Liver (tissue), 9 donors: ENCODE data around the gene CDH15. TPM values are rescaled to one million over a fixed set of nuclear protein-coding genes. Genes with fewer than 3 reads are reported as not detected.

Source experiments
- DNase-seq: peaks from one replicate; pipeline ENCODE4 v3.0.0-alpha.2; 2017; ENCODE audit warnings: low spot score
- H3K27ac ChIP-seq, 2 donors: one replicate each; pipeline ENCODE4 v1.7.0; 2013; ENCODE audit warnings: inconsistent platforms in 2 of 2, low read length in 2 of 2, control low read depth in 1 of 2, low read depth in 1 of 2, mild to moderate bottlenecking in 1 of 2
- H3K27me3 ChIP-seq, 4 donors: one replicate each; pipeline versions ENCODE4 v1.6.1 to v1.7.0; 2013; ENCODE audit warnings: low read length in 3 of 4, inconsistent platforms in 1 of 4, mild to moderate bottlenecking in 1 of 4, moderate library complexity in 1 of 4; ENCODE audit not compliant: control insufficient read depth in 4 of 4, insufficient read depth in 4 of 4
- H3K36me3 ChIP-seq, 4 donors: one replicate each; pipeline versions ENCODE4 v1.6.1 to v1.7.0; 2013; ENCODE audit warnings: low read length in 3 of 4, mild to moderate bottlenecking in 3 of 4, low read depth in 1 of 4, moderate library complexity in 1 of 4; ENCODE audit not compliant: control insufficient read depth in 4 of 4, insufficient read depth in 3 of 4
- H3K4me1 ChIP-seq, 4 donors: one replicate each; pipeline versions ENCODE4 v1.6.1 to v1.7.0; 2013; ENCODE audit warnings: low read length in 3 of 4, mild to moderate bottlenecking in 3 of 4, moderate library complexity in 1 of 4; ENCODE audit not compliant: control insufficient read depth in 4 of 4, insufficient read depth in 4 of 4
- H3K4me3 ChIP-seq, 3 donors: one replicate each; pipeline versions ENCODE4 v1.6.1 to v1.7.0; 2013; ENCODE audit warnings: low read length in 3 of 3, control low read depth in 1 of 3, low read depth in 1 of 3, mild to moderate bottlenecking in 1 of 3
- H3K9ac ChIP-seq, 2 donors: one replicate each; pipeline ENCODE4 v1.7.0; 2013; ENCODE audit warnings: low read length in 2 of 2, mild to moderate bottlenecking in 2 of 2, moderate library complexity in 2 of 2, control low read depth in 1 of 2, low read depth in 1 of 2
- H3K9me3 ChIP-seq, 4 donors: one replicate each; pipeline versions ENCODE4 v1.6.1 to v1.7.0; 2013; ENCODE audit warnings: low read length in 3 of 4; ENCODE audit not compliant: control insufficient read depth in 4 of 4
- ATF3 ChIP-seq: IDR thresholded peaks from 2 replicates; pipeline ENCODE4 v1.6.1; 2016; ENCODE audit warnings: antibody characterized with exemption
- CTCF ChIP-seq: fragments of 150-350 bp; IDR thresholded peaks from 2 replicates; pipeline ENCODE4 v1.5.1; 2017; ENCODE audit warnings: improper control_type of control experiment, low read depth, low read length; ENCODE audit not compliant: missing input control
- EGR1 ChIP-seq, 2 donors: IDR thresholded peaks; 2 replicates each; pipeline ENCODE4 v1.6.1; 2016 to 2018; ENCODE audit warnings: antibody characterized with exemption in 2 of 2, low read depth in 2 of 2
- FOXA1 ChIP-seq: IDR thresholded peaks from 2 replicates; pipeline ENCODE4 v1.6.1; 2016; ENCODE audit warnings: antibody characterized with exemption
- FOXA2 ChIP-seq: IDR thresholded peaks from 2 replicates; pipeline ENCODE4 v1.6.1; 2016; ENCODE audit warnings: antibody characterized with exemption
- GABPA ChIP-seq, 2 donors: IDR thresholded peaks in 1 of 2; conservative IDR thresholded peaks in 1 of 2; 2 replicates each; pipeline ENCODE4 v1.6.1; 2016; ENCODE audit warnings: antibody characterized with exemption in 2 of 2, mild to moderate bottlenecking in 1 of 2, moderate library complexity in 1 of 2
- HNF4A ChIP-seq, 2 donors: conservative IDR thresholded peaks; 2 replicates each; pipeline ENCODE4 v1.6.1; 2016; ENCODE audit warnings: antibody characterized with exemption in 2 of 2, mild to moderate bottlenecking in 2 of 2
- HNF4G ChIP-seq: IDR thresholded peaks from 2 replicates; pipeline ENCODE4 v1.6.1; 2016; ENCODE audit warnings: antibody characterized with exemption
- JUND ChIP-seq, 2 donors: IDR thresholded peaks; 2 replicates each; pipeline ENCODE4 v1.6.1; 2016; ENCODE audit warnings: antibody characterized with exemption in 2 of 2
- NR2F2 ChIP-seq: IDR thresholded peaks from 2 replicates; pipeline ENCODE4 v1.6.1; 2016; ENCODE audit warnings: antibody characterized with exemption
- RAD21 ChIP-seq, 2 donors: IDR thresholded peaks; 2 replicates each; pipeline ENCODE4 v1.6.1; 2016; ENCODE audit warnings: antibody characterized with exemption in 2 of 2, mild to moderate bottlenecking in 2 of 2
- RXRA ChIP-seq, 2 donors: IDR thresholded peaks; 2 replicates each; pipeline ENCODE4 v1.6.1; 2017 to 2018; ENCODE audit warnings: antibody characterized with exemption in 2 of 2, mild to moderate bottlenecking in 1 of 2
- SP1 ChIP-seq: IDR thresholded peaks from 2 replicates; pipeline ENCODE4 v1.6.1; 2018; ENCODE audit warnings: antibody characterized with exemption, mild to moderate bottlenecking
- TAF1 ChIP-seq: conservative IDR thresholded peaks from 2 replicates; pipeline ENCODE4 v1.6.1; 2016; ENCODE audit warnings: antibody characterized with exemption, mild to moderate bottlenecking
- YY1 ChIP-seq: IDR thresholded peaks from 2 replicates; pipeline ENCODE4 v1.6.1; 2016; ENCODE audit warnings: antibody characterized with exemption, mild to moderate bottlenecking
- WGBS: extraction: QIAGEN DNeasy Blood & Tissue Kit; methylation state at CpG from one replicate; pipeline ENCODE4 v1.1.7; 2013; 5-methylcytosine and 5-hydroxymethylcytosine counted together
- polyA plus RNA-seq, 2 donors: library from polyadenylated mRNA; stranded (reverse) in 1 of 2; unstranded in 1 of 2; fragments of 200-250 nt in 1 of 2; fragments of >200 nt in 1 of 2; fragmentation: Nextera tagmentation in 1 of 2; extraction: Ambion mirVana in 1 of 2; gene quantifications; one replicate each; pipeline versions ENCODE4 v1.2.1 to v1.2.3, GENCODE V29; 2013 to 2015
- total RNA-seq, 2 donors: library from RNA; depleted of rRNA; stranded (reverse); fragments of >200 nt; gene quantifications; one replicate each; pipeline ENCODE4 v1.2.3, GENCODE V29; 2014
- TF ChIP-seq, protein P1 (sequence below): IDR thresholded peaks from 2 replicates; pipeline ENCODE4 v1.6.1; 2016; ENCODE audit warnings: antibody characterized with exemption
- TF ChIP-seq, protein P2 (sequence below): IDR thresholded peaks from 2 replicates; pipeline ENCODE4 v1.6.1; 2016; ENCODE audit warnings: antibody characterized with exemption
- TF ChIP-seq, protein P3 (sequence below): IDR thresholded peaks from 2 replicates; pipeline ENCODE4 v1.6.1; 2016; ENCODE audit warnings: antibody characterized with exemption, mild to moderate bottlenecking
- donor health status: healthy.
- donor health status: healthy.
- donor health status: healthy.
- donor health status: healthy.
- donor health status: healthy.

Gene CDH15
- total and polyA plus RNA-seq, 4 donors, result 0.12 TPM; not detected in 3

GRCh38 chr16:89233678-89234490, 62.3 kb downstream of the CDH15 start:
- TF ChIP-seq GABPA (IDR thresholded peaks at IDR 0.05 in 1 of 2, conservative IDR thresholded peaks at IDR 0.05 in 1 of 2), result no peak
- TF ChIP-seq FOXA1, result no peak
- TF ChIP-seq HNF4G, result no peak
- TF ChIP-seq, protein P1, sequence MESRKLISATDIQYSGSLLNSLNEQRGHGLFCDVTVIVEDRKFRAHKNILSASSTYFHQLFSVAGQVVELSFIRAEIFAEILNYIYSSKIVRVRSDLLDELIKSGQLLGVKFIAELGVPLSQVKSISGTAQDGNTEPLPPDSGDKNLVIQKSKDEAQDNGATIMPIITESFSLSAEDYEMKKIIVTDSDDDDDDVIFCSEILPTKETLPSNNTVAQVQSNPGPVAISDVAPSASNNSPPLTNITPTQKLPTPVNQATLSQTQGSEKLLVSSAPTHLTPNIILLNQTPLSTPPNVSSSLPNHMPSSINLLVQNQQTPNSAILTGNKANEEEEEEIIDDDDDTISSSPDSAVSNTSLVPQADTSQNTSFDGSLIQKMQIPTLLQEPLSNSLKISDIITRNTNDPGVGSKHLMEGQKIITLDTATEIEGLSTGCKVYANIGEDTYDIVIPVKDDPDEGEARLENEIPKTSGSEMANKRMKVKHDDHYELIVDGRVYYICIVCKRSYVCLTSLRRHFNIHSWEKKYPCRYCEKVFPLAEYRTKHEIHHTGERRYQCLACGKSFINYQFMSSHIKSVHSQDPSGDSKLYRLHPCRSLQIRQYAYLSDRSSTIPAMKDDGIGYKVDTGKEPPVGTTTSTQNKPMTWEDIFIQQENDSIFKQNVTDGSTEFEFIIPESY, result no peak
- TF ChIP-seq ATF3, result no peak
- no peak for TF ChIP-seq NR2F2
- TF ChIP-seq, protein P2, sequence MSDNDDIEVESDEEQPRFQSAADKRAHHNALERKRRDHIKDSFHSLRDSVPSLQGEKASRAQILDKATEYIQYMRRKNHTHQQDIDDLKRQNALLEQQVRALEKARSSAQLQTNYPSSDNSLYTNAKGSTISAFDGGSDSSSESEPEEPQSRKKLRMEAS, result no peak
- TF ChIP-seq, protein P3, sequence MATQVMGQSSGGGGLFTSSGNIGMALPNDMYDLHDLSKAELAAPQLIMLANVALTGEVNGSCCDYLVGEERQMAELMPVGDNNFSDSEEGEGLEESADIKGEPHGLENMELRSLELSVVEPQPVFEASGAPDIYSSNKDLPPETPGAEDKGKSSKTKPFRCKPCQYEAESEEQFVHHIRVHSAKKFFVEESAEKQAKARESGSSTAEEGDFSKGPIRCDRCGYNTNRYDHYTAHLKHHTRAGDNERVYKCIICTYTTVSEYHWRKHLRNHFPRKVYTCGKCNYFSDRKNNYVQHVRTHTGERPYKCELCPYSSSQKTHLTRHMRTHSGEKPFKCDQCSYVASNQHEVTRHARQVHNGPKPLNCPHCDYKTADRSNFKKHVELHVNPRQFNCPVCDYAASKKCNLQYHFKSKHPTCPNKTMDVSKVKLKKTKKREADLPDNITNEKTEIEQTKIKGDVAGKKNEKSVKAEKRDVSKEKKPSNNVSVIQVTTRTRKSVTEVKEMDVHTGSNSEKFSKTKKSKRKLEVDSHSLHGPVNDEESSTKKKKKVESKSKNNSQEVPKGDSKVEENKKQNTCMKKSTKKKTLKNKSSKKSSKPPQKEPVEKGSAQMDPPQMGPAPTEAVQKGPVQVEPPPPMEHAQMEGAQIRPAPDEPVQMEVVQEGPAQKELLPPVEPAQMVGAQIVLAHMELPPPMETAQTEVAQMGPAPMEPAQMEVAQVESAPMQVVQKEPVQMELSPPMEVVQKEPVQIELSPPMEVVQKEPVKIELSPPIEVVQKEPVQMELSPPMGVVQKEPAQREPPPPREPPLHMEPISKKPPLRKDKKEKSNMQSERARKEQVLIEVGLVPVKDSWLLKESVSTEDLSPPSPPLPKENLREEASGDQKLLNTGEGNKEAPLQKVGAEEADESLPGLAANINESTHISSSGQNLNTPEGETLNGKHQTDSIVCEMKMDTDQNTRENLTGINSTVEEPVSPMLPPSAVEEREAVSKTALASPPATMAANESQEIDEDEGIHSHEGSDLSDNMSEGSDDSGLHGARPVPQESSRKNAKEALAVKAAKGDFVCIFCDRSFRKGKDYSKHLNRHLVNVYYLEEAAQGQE, result no peak
- TF ChIP-seq EGR1 (IDR thresholded peaks at IDR 0.05; ENCODE audit: low read depth in 2 of 2), result no peak
- no peak for TF ChIP-seq JUND (IDR thresholded peaks at IDR 0.05)
- TF ChIP-seq CTCF, result no peak
- no peak for TF ChIP-seq RXRA (IDR thresholded peaks at IDR 0.05)
- no peak for TF ChIP-seq TAF1
- TF ChIP-seq YY1, result no peak
- TF ChIP-seq RAD21 (IDR thresholded peaks at IDR 0.05), result no peak
- no peak for TF ChIP-seq FOXA2
- TF ChIP-seq HNF4A (conservative IDR thresholded peaks at IDR 0.05), result no peak
- TF ChIP-seq SP1, result no peak
- H3K27me3 ChIP-seq, result no peaks in the 10 kb centered on the region
- no peak for DNase-seq
- H3K4me3 ChIP-seq, result peak overlapping the region in 1 of 3 donors; percentile 2
- no peak overlapping the region for H3K9ac ChIP-seq
- H3K36me3 ChIP-seq, result peaks cover 4 to 34% (median 15%) of the 10 kb centered on the region in 4 donors
- 94% methylated on average over 16 of the region's 16 CpGs for WGBS
- peaks cover 3 to 14% (median 10%) of the 10 kb centered on the region in 4 donors for H3K4me1 ChIP-seq
- H3K9me3 ChIP-seq, result peaks cover 0 to 8% (median 5%) of the 10 kb centered on the region in 4 donors
- H3K27ac ChIP-seq, result no peak overlapping the region
